ENCODE results near the gene SLC35E1.
A peak's percentile ranks its signal among the peaks of the same experiment; 100 is the strongest.
"Not testable (repeated sequence)": the region's sequence is repeated elsewhere in the genome, so short reads cannot be mapped to it uniquely, and the experiment has no call there.

SLC35E1 gene

GRCh38 chr19:16516923-16517610 lies 55.1 kb downstream of the SLC35E1 start:
- ATAC-seq (ENCODE audit: insufficient read depth, low read depth) = peak; percentile 42
- no peak overlapping the region for H2AFZ ChIP-seq (ENCODE audit: low read depth, low read length)
- H3K9me3 ChIP-seq (ENCODE audit: insufficient read depth, low read length, severe bottlenecking) = no peaks in the 10 kb centered on the region
- no peak overlapping the region for H3K27ac ChIP-seq (ENCODE audit: low read length)
- no peak for TF ChIP-seq CTCF (IDR thresholded peaks at IDR 0.05; ENCODE audit: borderline replicate concordance, extremely low read depth, low read length, poor library complexity, severe bottlenecking)
- no peak overlapping the region for H3K4me3 ChIP-seq (ENCODE audit: low read depth in 1 of 2, low read length in 2 of 2)
- no peak overlapping the region for H3K9ac ChIP-seq (ENCODE audit: low read depth, low read length)
- H3K36me3 ChIP-seq (ENCODE audit: insufficient read depth, low read length) = peaks cover 59% of the 10 kb centered on the region
- no peak overlapping the region for H3K4me2 ChIP-seq (ENCODE audit: insufficient read depth, low read length)
- DNase-seq = peak; percentile 24
- H3K4me1 ChIP-seq (ENCODE audit: insufficient read depth, low read length) = no peaks in the 10 kb centered on the region
- H4K20me1 ChIP-seq (ENCODE audit: insufficient read depth, low read length) = peaks cover 49% of the 10 kb centered on the region
- no peaks in the 10 kb centered on the region for H3K27me3 ChIP-seq (ENCODE audit: insufficient read depth, low read length, poor library complexity)
- H3K79me2 ChIP-seq (ENCODE audit: insufficient read depth, low read length) = peaks cover 2% of the 10 kb centered on the region; the same call in 1 of the 2 replicates

GRCh38 chr19:16516381-16516780 lies 55.8 kb downstream of the SLC35E1 start:
- Histone ChIP-seq H3K27me3 (ENCODE audit: insufficient read depth, low read length, poor library complexity) (no peaks in the 10 kb centered on the region), H4K20me1 (ENCODE audit: insufficient read depth, low read length) (peaks cover 42% of the 10 kb centered on the region), H3K4me1 (ENCODE audit: insufficient read depth, low read length) (no peaks in the 10 kb centered on the region), H3K36me3 (ENCODE audit: insufficient read depth, low read length) (peaks cover 53% of the 10 kb centered on the region), H3K9ac (ENCODE audit: low read depth, low read length) (no peak overlapping the region), H2AFZ (ENCODE audit: low read depth, low read length) (no peak overlapping the region), H3K27ac (ENCODE audit: low read length) (no peak overlapping the region), H3K4me2 (ENCODE audit: insufficient read depth, low read length) (no peak overlapping the region), H3K79me2 (ENCODE audit: insufficient read depth, low read length) (peaks cover 2% of the 10 kb centered on the region; the same call in 1 of the 2 replicates), H3K4me3 (ENCODE audit: low read depth in 1 of 2, low read length in 2 of 2) (no peak overlapping the region), H3K9me3 (ENCODE audit: insufficient read depth, low read length, severe bottlenecking) (no peaks in the 10 kb centered on the region)
- no peak for ATAC-seq (ENCODE audit: insufficient read depth, low read depth)
- TF ChIP-seq EZH2 (IDR thresholded peaks at IDR 0.05; ENCODE audit: borderline replicate concordance, low read depth, low read length, severe bottlenecking) = no peak
- no peak for TF ChIP-seq CTCF (IDR thresholded peaks at IDR 0.05; ENCODE audit: borderline replicate concordance, extremely low read depth, low read length, poor library complexity, severe bottlenecking)
- DNase-seq = no peak

DNA sequence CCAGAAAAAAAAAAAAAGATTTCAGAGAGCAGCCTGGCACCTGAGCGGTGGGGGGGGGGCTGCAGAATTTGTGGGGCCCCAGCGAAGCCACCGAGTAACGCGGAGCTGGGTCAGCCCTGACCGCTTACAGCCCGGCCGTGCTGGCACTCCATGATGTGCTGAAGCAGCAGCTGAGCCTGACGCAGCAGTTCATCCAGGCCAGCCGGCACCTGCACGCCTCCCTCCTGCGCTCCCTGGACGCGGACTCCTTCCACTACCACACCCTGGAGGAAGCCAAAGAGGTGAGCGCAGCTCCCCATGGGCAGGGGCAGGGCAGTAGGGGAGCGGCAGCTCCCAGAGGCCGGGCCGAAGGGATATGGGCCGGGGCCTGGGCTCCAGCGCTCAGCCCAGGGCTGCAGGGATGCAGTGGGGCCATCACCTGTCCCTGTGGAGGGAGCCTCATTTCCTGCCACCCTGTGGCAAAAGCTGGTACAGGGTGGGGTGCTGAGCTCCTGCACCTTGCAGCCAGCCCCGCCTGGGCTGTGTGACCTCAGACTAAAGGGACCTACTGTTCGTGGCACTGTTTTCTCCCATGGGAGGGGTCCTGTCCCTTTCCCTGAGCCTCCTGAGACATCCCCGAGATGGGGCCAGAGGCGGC lies 57.7 kb downstream of the SLC35E1 start:
- no peak for DNase-seq
- no peak overlapping the region for H3K27ac ChIP-seq (ENCODE audit: low read length)
- ATAC-seq (ENCODE audit: insufficient read depth, low read depth) = no peak
- H3K27me3 ChIP-seq (ENCODE audit: insufficient read depth, low read length, poor library complexity) = no peaks in the 10 kb centered on the region
- H2AFZ ChIP-seq (ENCODE audit: low read depth, low read length) = no peak overlapping the region
- no peaks in the 10 kb centered on the region for H3K79me2 ChIP-seq (ENCODE audit: insufficient read depth, low read length)
- H3K4me1 ChIP-seq (ENCODE audit: insufficient read depth, low read length) = no peaks in the 10 kb centered on the region
- H3K4me2 ChIP-seq (ENCODE audit: insufficient read depth, low read length) = no peak overlapping the region
- no peaks in the 10 kb centered on the region for H3K9me3 ChIP-seq (ENCODE audit: insufficient read depth, low read length, severe bottlenecking)
- peaks cover 42% of the 10 kb centered on the region for H3K36me3 ChIP-seq (ENCODE audit: insufficient read depth, low read length)
- no peak overlapping the region for H3K9ac ChIP-seq (ENCODE audit: low read depth, low read length)
- H3K4me3 ChIP-seq (ENCODE audit: low read depth in 1 of 2, low read length in 2 of 2) = no peak overlapping the region
- TF ChIP-seq CTCF (IDR thresholded peaks at IDR 0.05; ENCODE audit: borderline replicate concordance, extremely low read depth, low read length, poor library complexity, severe bottlenecking) = no peak
- no peak for TF ChIP-seq EZH2 (IDR thresholded peaks at IDR 0.05; ENCODE audit: borderline replicate concordance, low read depth, low read length, severe bottlenecking)
- peaks cover 25% of the 10 kb centered on the region for H4K20me1 ChIP-seq (ENCODE audit: insufficient read depth, low read length)

- not testable (repeated sequence) for H3K4me3 ChIP-seq (ENCODE audit: low read depth in 1 of 2, low read length in 2 of 2); H3K9ac ChIP-seq (ENCODE audit: low read depth, low read length); DNase-seq; H3K4me1 ChIP-seq (ENCODE audit: insufficient read depth, low read length); H3K9me3 ChIP-seq (ENCODE audit: insufficient read depth, low read length, severe bottlenecking); H3K4me2 ChIP-seq (ENCODE audit: insufficient read depth, low read length); H2AFZ ChIP-seq (ENCODE audit: low read depth, low read length); H3K79me2 ChIP-seq (ENCODE audit: insufficient read depth, low read length); H3K27me3 ChIP-seq (ENCODE audit: insufficient read depth, low read length, poor library complexity); ATAC-seq (ENCODE audit: insufficient read depth, low read depth); H4K20me1 ChIP-seq (ENCODE audit: insufficient read depth, low read length); H3K27ac ChIP-seq (ENCODE audit: low read length)
- peaks cover 27% of the 10 kb centered on the region for H3K36me3 ChIP-seq (ENCODE audit: insufficient read depth, low read length)
Measured at GRCh38 chr19:16512611-16513010, 59.6 kb downstream of the SLC35E1 start.

All from DND-41 (cell line).